Measurements from ENCODE around the gene EIPR1.

The EIPR1 gene

GRCh38 chr2:3208591-3208990, 169.0 kb downstream of the EIPR1 start:
- Histone ChIP-seq H3K27ac (no peak overlapping the region), H3K36me3 (no peaks in the 10 kb centered on the region), H3K4me3 (ENCODE audit: low read depth in 1 of 2, low read length in 1 of 2) (no peak overlapping the region), H3K9me3 (no peaks in the 10 kb centered on the region), H3K4me1 (ENCODE audit: control insufficient read depth in 1 of 2, insufficient read depth in 1 of 2, low read depth in 1 of 2, low read length in 1 of 2) (no peaks in the 10 kb centered on the region), H3K27me3 (no peaks in the 10 kb centered on the region)
- no peak for TF ChIP-seq CTCF (IDR thresholded peaks at IDR 0.05)

- no peak overlapping the region for H3K27ac ChIP-seq
- no peak for TF ChIP-seq CTCF (IDR thresholded peaks at IDR 0.05)
- no peaks in the 10 kb centered on the region for H3K4me1 ChIP-seq (ENCODE audit: control insufficient read depth in 1 of 2, insufficient read depth in 1 of 2, low read depth in 1 of 2, low read length in 1 of 2)
- H3K4me3 ChIP-seq (ENCODE audit: low read depth in 1 of 2, low read length in 1 of 2) = no peak overlapping the region
- no peaks in the 10 kb centered on the region for H3K27me3 ChIP-seq
- no peaks in the 10 kb centered on the region for H3K9me3 ChIP-seq
- no peaks in the 10 kb centered on the region for H3K36me3 ChIP-seq
These were observed 169.4 kb downstream of the EIPR1 start for GRCh38 chr2:3208179-3208578.

- no peaks in the 10 kb centered on the region for H3K9me3 ChIP-seq
- H3K4me1 ChIP-seq (ENCODE audit: control insufficient read depth in 1 of 2, insufficient read depth in 1 of 2, low read depth in 1 of 2, low read length in 1 of 2) = no peaks in the 10 kb centered on the region
- H3K4me3 ChIP-seq (ENCODE audit: low read depth in 1 of 2, low read length in 1 of 2) = no peak overlapping the region
- no peaks in the 10 kb centered on the region for H3K27me3 ChIP-seq
- no peaks in the 10 kb centered on the region for H3K36me3 ChIP-seq
- no peak for TF ChIP-seq CTCF (IDR thresholded peaks at IDR 0.05)
- no peak overlapping the region for H3K27ac ChIP-seq
These were observed 170.5 kb downstream of the EIPR1 start for GRCh38 chr2:3207091-3207491.

- Histone ChIP-seq H3K36me3 (no peaks in the 10 kb centered on the region), H3K4me1 (ENCODE audit: control insufficient read depth in 1 of 2, insufficient read depth in 1 of 2, low read depth in 1 of 2, low read length in 1 of 2) (no peaks in the 10 kb centered on the region), H3K27me3 (no peaks in the 10 kb centered on the region), H3K4me3 (ENCODE audit: low read depth in 1 of 2, low read length in 1 of 2) (no peak overlapping the region), H3K27ac (no peak overlapping the region), H3K9me3 (no peaks in the 10 kb centered on the region)
- TF ChIP-seq CTCF (IDR thresholded peaks at IDR 0.05) = no peak
These were observed 171.8 kb downstream of the EIPR1 start for GRCh38 chr2:3205845-3206244.

GRCh38 chr2:3204031-3204821, 173.4 kb downstream of the EIPR1 start:
- Histone ChIP-seq H3K27ac (no peak overlapping the region), H3K27me3 (no peaks in the 10 kb centered on the region), H3K36me3 (no peaks in the 10 kb centered on the region), H3K9me3 (no peaks in the 10 kb centered on the region), H3K4me1 (ENCODE audit: control insufficient read depth in 1 of 2, insufficient read depth in 1 of 2, low read depth in 1 of 2, low read length in 1 of 2) (no peaks in the 10 kb centered on the region), H3K4me3 (ENCODE audit: low read depth in 1 of 2, low read length in 1 of 2) (no peak overlapping the region)
- no peak for TF ChIP-seq CTCF (IDR thresholded peaks at IDR 0.05)
